GM11168 (cell line): ENCODE data around the gene DENND11.
"Not testable (repeated sequence)": the region's sequence is repeated elsewhere in the genome, so short reads cannot be mapped to it uniquely, and the experiment has no call there.

Experiments used
- in situ Hi-C: fragments of 300-500 bp; cut with MboI; formaldehyde crosslinking; loops from one replicate; pipeline ENCODE4 v1.12.0; 2022; ENCODE audit warnings: low sequenced_read_pairs; ENCODE audit not compliant: unreplicated experiment

The DENND11 gene

DNA sequence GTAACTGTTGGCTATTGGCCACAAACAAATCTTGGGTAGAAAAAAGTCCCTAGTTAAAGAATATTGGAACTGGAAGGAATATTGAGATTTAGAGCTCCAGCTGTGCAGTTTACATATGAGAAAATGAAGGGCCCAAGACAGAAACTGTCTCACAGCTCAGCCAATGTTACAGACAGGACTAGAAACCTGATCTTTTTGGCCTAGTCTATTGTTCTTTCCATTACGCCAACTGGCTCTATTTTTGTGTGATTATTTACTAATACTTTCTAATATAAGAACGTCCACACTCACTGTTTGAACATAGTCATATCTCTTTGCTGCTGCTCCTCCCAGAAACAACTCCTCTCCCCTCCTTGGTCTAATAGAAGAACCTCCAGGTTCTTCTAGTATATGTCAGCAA is 7.4 kb upstream of the DENND11 start:
- in situ Hi-C loops: no loop called here

DNA sequence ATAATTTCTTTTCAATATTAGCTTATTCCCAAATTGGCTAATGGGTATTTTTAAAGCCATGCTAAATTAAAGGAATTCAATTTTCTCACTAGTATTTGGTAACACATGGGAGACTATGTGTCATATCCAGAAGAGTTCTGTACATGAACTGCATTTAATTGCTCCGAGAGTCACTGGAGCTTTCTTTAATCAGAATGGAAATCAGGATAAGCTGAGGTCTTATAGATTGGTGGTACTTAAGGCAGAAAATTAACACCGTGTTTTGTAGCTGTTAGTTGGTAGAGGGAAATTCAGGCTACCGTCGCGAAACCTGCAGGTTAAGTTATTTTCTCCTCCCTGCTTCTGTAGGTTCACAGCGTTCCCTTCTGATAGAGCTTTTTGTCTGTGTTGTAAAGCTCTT is 6.4 kb upstream of the DENND11 start, which contains the start of gene WEE2:
WEE2 (plus strand) TSS at position 3 of the 400 bp plus-strand sequence. CDS start 406 bp downstream, outside the sequence.
- in situ Hi-C loops: no loop called here

DNA sequence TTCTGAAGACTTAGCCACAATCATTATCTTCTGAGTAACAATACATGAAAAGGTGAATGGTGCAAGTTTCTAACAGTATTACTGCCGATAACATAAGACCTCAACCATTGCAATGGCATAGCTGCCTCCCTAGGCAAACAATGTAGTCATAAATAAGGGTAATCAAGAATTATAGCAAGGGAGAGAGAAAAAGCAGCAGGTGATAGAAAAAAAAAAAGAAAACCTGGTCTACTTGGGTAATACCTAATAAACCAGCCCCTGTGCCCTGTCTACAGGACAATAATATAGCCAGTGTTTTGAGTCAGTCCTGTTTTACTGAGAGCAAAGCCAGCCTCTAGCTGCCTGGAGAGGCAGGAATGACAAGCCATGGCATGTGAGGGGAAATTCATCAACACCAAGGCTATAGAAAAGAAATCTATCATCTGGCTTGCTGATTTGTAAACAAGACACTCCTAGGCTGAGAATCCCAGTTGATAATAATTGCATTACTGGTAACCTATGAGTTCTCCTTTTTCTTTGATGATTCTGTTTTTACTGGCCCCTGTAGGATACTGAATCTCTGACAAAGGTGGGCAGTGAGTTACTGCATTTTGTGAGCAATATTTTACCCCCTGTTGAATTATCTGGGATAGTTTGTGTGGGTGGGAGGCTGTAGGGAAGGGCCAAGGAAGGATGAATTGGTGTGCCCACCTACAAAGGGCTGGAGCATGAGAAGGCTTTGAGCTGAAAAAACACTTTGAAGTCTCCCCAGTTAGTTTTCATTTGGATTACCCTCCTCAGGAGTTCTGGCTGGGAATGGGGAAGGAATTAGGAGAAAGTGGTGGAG is 4.5 kb upstream of the DENND11 start:
- in situ Hi-C loops: no loop called here

- in situ Hi-C loops: no loop called here
These were observed 2.8 kb upstream of the DENND11 start for GRCh38 chr7:141704741-141705140.

- in situ Hi-C loops: no loop called here
These were observed 2.1 kb upstream of the DENND11 start for GRCh38 chr7:141704112-141704511.

GRCh38 chr7:141702892-141703291 is 926 bp upstream of the DENND11 start:
- in situ Hi-C loops: no loop called here

DNA sequence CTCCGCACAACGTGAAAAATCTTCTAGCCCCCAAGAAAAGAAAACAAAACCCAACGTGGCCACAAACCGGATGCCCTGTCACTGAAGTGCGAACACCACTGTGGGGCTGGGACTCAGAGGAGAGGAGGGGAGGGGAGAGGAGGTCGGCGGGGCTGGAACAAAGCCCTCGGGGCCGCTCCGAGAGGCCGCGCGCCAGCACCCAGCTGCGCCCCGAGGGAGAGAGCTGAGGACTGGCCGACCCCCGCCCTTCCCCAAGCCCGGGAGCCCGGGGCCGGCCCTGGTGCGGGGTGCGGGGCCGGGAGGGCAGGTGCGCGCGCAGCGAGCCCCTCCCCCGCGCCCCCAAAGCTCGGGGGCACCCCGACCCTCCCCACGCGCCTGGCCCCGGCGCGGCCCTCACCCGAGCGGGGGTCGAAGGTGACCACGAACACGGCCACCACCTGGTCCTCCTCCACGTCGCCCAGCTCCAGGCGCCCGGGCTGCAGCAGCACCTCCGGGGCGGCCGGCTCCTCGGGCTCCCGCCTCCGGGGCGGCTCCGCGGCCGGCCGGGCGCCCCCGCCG is 398 bp downstream of the DENND11 start:
- in situ Hi-C loops: no loop called here

DNA sequence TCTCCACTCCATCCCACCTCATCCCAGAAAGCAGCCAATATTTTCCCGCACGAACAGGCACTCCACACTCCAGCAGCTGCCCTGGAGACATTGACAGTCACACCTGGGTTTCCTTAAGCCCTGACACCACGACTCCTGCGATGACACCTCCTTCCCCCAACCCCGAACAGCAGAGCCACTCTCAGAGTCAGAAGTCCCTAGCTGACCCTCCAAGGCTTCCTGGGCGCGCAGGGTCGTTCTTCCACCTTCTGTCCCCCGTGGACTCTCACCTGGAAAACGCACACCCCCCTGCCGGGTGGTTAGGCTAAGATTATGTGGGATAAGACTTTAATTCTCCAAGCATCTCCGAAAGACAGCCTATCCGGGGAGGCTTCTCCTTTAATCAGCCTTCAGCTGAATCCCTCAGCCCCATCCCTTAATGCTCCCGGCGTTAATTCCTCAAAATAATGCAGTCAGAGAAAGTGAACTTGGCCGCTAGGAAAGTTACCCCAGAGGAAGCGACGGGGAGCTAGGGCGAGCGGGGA is 1.1 kb downstream of the DENND11 start:
- in situ Hi-C loops: no loop called here

GRCh38 chr7:141700296-141700847 is 1.6 kb downstream of the DENND11 start:
- in situ Hi-C loops: no loop called here

GRCh38 chr7:141699860-141700259 is 2.1 kb downstream of the DENND11 start:
- in situ Hi-C loops: no loop called here

GRCh38 chr7:141698247-141699015 is 3.5 kb downstream of the DENND11 start:
- in situ Hi-C loops: no loop called here

DNA sequence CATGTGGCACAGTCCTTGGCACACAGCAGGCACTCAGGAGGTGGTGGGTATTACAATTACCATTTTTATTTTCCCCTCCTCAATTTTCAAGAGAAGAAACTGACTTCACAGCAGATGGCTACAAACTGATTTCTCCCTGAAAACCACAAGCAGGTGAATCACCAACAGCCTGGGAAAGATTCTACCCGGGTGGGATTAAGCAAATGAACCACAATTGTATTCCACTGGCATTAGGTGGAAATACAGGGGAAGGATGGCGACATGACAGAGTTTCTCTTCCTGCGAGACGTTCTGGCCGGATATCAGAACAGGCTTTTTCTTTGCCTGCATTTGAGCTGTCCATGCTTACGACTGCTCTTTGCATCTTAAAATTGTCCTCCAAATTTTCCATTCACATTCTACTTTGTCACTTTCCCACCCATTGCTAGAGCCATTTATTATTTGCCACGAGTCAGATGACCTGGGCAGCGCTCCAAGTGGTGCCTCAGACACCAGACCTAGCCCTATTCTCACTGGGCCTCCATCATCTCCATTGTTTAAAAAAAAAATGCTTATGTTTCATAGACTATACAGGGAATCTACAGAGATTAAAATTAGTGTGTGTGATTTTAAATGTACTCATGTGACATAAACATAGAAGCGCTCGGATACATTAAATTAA is 4.6 kb downstream of the DENND11 start:
- in situ Hi-C loops: no loop called here

GRCh38 chr7:141696348-141696747 is 5.6 kb downstream of the DENND11 start:
- in situ Hi-C loops: no loop called here

DNA sequence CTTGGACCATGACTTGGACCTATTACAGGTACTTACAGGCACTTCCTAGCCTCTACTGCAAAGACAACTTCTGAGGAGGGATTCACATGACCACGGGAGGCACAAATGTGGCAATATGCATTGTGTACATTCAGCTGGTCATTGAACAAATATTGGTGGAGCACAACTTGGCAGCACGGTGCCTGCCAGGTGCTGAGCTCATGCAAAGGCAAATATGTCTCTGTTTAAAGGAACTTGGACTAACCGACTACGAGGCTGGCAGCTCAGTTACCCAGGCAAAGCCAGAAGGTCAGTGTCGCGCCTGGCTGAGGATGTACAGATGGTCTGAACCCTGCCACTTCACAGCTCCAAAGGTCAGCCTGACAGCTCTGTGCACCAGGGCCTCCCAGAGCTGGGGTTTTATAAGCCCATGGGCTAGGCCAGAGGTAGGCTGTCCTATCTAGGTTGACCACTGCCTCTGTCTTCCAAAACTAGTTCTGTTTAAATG is 6.1 kb downstream of the DENND11 start:
- in situ Hi-C loops: no loop called here

GRCh38 chr7:141693082-141693481 is 8.9 kb downstream of the DENND11 start:
- in situ Hi-C loops: no loop called here

DNA sequence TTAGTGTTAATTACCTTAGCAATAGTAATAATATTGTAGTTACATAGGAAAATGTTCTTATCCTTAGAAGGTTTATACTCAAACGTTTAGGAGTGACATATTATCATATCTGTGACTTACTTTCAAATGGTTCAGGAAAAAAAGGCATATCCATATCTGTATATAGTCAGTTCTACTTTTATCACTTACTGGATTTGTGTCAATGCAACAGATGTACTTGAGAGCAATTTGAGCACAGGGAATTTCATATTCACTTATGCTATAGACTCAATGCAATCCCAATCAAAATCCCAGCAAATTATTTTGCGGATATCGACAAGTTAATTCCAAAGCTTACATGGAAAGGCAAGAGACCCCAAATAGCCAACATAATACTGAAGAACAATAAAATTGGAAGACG is 10.0 kb downstream of the DENND11 start:
- in situ Hi-C loops: no loop called here

GRCh38 chr7:141691540-141691939 is 10.4 kb downstream of the DENND11 start:
- in situ Hi-C loops: no loop called here

- in situ Hi-C loops: not testable (repeated sequence)
These were observed 12.7 kb downstream of the DENND11 start for GRCh38 chr7:141689072-141689825.

DNA sequence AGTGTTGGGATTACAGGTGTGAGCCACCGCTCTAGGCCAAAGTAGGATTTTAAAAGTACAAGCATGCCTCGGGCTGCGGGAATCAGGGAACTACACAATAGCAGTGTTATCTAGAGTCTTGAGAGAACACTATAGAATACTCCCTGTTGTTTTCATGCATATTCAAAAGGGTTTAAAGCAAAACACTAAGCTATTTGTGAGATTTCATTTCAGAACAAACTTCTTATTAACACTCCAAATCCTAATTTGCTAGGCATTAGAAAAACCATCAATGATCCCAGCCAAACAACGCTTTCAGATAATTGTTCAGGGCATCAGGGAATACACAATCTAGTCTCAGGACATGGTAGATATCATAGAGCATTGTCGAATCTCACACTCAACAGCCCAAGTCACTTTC is 13.9 kb downstream of the DENND11 start:
- in situ Hi-C loops: no loop called here
